Epithelial cell of esophagus (primary cell): ENCODE results near the gene TNNC1.
A peak's percentile ranks its signal among the peaks of the same experiment; 100 is the strongest.

ENCODE experiments used
- DNase-seq: peaks from one replicate; pipeline ENCODE4 v3.0.0; 2010; ENCODE audit warnings: low read depth
- H3K4me3 ChIP-seq: 2 replicates; pipeline ENCODE4 v1.5.1; 2011; ENCODE audit warnings: mild to moderate bottlenecking, low read length, control low read depth
- TF ChIP-seq, protein P1 (sequence below): IDR thresholded peaks from 2 replicates; pipeline ENCODE4 v1.5.1; 2011; ENCODE audit warnings: low read depth, mild to moderate bottlenecking, low read length, control low read depth, inconsistent platforms; ENCODE audit not compliant: insufficient read depth; ENCODE audit errors: missing control alignments

TNNC1 gene

GRCh38 chr3:52483081-52483480 is 29.2 kb upstream of the TNNC1 start:
- DNase-seq: no peak
- TF ChIP-seq, protein P1, sequence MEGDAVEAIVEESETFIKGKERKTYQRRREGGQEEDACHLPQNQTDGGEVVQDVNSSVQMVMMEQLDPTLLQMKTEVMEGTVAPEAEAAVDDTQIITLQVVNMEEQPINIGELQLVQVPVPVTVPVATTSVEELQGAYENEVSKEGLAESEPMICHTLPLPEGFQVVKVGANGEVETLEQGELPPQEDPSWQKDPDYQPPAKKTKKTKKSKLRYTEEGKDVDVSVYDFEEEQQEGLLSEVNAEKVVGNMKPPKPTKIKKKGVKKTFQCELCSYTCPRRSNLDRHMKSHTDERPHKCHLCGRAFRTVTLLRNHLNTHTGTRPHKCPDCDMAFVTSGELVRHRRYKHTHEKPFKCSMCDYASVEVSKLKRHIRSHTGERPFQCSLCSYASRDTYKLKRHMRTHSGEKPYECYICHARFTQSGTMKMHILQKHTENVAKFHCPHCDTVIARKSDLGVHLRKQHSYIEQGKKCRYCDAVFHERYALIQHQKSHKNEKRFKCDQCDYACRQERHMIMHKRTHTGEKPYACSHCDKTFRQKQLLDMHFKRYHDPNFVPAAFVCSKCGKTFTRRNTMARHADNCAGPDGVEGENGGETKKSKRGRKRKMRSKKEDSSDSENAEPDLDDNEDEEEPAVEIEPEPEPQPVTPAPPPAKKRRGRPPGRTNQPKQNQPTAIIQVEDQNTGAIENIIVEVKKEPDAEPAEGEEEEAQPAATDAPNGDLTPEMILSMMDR: no peak
- no peak overlapping the region for H3K4me3 ChIP-seq

GRCh38 chr3:52481819-52482521 is 28.1 kb upstream of the TNNC1 start:
- no peak overlapping the region for H3K4me3 ChIP-seq
- no peak for DNase-seq
- TF ChIP-seq, protein P1: peak; percentile 32

DNA sequence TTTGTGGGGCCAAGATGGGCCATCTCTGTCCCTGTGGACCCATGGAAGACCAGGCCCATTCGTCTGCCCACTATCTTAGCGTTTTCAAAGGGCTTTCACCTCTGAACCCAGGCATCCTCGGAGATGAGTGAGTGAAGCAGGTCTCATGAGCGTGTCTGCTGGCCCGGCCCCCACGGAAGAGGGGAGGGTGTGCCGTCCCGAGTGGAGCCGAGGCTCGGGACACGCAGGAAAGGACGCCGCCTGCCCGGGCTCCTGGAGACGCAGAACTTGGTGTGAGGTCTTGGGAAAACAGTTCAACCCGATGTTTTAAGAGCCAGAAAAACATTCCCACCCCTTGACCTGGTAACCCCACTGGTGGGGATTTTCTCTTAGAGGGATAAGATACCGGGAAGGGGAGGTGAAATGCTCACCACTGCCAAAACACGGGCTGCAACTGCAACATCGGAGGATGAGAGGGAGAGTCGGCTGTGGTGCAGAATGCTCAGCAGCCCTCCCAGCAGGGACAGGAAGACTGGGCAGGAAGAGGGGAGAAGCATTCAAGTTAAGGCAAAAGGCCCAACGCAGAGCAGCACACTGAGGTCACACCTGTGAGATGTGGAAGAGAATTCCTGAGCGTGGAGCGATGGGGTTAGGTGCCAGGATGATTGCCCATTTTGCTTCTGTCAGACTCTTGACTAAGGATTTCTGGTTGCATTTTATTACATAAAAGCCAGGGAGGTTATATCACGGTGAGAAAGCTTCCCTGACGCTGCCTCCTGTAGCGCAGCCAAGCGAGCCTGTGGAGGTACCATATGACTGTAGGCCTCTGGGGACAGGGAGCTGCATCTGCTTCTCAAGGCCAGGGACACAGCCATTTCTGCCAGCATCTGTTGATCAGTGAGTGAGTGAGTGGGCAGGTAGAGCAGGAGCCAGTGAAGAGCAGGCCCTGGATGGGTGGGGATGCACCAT is 27.2 kb upstream of the TNNC1 start:
- TF ChIP-seq, protein P1: no peak
- H3K4me3 ChIP-seq: no peak overlapping the region
- no peak for DNase-seq

DNA sequence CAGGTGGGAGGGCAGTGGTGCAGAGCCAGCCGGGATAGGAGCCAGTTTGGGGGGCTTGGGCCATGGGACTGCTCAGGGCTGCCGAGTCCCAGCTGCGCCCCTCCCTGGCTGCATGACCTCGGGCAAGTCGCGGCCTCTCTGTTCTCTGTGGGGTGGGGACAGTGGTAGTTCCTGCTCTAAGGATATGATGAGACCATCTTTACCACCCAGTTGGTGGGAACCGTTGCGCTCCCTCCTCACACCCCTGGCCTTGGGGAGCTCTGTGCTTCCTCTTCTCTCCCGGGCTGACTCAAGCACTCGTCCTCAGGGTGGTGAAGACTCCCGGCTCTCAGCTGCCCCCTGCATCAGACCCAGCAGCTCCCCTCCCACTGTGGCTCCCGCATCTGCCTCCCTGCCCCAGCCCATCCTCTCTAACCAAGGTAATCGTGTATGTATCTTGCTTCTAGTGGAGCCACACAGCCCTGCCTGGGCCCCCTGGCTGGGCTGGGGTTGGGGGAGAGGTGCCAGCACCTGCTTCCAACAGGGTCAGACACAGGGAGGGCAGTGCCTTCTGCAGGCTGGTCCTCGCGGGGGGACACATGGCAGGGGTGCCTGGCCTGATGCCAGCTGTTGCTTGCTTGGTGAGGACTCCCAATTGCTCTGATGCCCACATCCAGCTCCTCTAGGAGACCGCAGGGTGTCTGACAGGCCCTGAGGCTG is 26.2 kb upstream of the TNNC1 start:
- TF ChIP-seq, protein P1: no peak
- H3K4me3 ChIP-seq: no peak overlapping the region
- no peak for DNase-seq

DNA sequence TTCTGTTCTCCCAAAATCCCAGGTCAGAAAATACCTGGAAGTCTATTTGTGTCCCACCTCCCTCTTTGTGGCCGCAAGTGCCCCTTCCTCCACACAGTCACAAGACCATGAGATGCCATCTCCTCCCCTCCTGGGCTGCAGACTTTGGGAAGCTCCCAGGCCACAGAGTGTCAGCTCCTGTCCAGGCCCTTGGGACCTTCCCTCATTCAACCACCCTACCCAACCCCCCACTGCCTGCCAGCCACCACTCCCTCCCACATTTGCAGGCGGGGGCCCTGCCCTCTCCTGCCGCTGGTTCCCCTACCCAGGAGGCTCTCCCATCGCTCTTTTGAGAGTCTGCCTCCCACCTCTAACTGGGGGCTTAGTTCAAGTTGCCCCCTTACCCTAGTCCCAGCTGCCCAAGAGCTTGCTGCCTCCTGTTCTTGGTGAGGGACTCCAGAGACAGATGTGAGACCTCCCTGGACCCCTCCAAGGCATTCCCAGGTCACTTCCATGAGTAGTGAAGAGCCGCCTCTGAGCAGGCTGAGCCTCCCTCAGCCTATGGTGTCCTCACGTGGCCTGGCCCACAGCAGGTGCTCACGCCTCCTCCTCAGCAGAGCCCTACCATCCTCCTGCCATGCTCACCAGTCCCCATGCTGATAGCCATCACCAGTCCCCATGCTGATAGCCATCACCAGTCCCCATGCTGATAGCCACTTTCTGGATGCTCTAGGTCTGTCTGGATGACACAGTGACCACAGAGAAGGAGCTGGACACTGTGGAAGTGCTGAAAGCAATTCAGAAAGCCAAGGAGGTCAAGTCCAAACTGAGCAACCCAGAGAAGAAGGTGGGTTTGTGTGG is 25.4 kb upstream of the TNNC1 start:
- no peak for DNase-seq
- TF ChIP-seq, protein P1: no peak
- H3K4me3 ChIP-seq: no peak overlapping the region

- no peak for DNase-seq
- H3K4me3 ChIP-seq: no peak overlapping the region
- TF ChIP-seq, protein P1: no peak
These were observed 23.9 kb upstream of the TNNC1 start for GRCh38 chr3:52477796-52478095.
